ENCODE data around the gene EXD3.

EXD3 gene

GRCh38 chr9:137317021-137317717 lies 105.8 kb downstream of the EXD3 start:
- Histone ChIP-seq H3K9me3 (no peaks in the 10 kb centered on the region), H3K4me1 (peaks cover 3% of the 10 kb centered on the region; the same call in 1 of the 2 replicates), H3K27me3 (no peaks in the 10 kb centered on the region), H3K36me3 (no peaks in the 10 kb centered on the region), H3K4me3 (ENCODE audit: low read depth, low read length) (no peak overlapping the region)
- TF ChIP-seq, protein P1, sequence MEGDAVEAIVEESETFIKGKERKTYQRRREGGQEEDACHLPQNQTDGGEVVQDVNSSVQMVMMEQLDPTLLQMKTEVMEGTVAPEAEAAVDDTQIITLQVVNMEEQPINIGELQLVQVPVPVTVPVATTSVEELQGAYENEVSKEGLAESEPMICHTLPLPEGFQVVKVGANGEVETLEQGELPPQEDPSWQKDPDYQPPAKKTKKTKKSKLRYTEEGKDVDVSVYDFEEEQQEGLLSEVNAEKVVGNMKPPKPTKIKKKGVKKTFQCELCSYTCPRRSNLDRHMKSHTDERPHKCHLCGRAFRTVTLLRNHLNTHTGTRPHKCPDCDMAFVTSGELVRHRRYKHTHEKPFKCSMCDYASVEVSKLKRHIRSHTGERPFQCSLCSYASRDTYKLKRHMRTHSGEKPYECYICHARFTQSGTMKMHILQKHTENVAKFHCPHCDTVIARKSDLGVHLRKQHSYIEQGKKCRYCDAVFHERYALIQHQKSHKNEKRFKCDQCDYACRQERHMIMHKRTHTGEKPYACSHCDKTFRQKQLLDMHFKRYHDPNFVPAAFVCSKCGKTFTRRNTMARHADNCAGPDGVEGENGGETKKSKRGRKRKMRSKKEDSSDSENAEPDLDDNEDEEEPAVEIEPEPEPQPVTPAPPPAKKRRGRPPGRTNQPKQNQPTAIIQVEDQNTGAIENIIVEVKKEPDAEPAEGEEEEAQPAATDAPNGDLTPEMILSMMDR (IDR thresholded peaks at IDR 0.05; ENCODE audit: low read depth, low read length): no peak
- no peak for DNase-seq

DNA sequence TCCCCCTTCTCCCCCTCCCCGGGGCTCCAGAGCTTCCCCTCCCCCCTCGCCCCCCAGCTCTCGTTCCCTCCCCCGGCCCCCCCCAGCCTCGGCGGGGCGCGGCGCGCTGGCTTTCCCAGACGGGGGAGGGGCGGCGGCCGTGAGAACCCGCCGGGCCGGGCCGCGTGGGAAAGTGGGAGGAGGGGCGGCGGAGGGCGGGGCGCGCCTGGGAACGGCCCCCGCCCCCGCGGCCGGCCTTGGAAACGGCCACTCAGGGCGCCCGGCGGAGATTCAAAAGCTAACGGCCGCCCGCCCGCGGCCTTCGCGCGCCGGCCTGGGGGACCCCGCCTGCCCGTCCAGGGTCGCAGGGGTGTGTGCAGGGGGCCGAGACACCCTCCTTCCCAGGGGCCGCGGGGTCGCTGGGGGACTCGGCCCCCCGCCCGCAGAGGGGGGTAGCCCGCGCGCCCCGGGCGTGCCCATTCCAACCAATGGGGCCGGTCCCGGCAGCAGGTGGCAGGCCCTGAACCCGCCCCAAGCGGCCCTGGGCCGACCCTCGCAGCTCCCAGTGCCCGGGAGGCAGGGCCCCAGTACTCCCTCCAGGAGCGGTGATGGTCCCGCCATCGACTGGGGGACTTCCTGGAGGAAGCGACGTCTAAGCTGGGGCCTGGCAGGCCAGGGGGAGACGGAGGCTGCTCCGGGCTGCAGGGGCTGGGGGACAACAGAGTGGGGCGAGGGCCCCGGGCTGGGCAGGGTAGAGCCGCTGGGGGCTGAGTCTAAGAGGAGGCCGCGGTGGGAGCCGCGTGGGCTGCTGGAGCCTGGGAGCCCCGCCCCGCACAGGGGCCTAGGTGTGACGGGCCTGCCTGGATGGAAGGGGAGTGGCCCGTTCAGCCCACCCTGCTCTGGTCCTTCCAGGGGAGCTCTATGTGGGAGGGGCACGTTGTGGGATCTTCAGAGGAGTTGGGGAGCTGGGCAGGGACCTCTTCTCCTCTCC lies 106.7 kb downstream of the EXD3 start:
- Histone ChIP-seq H3K9me3 (no peaks in the 10 kb centered on the region), H3K4me1 (peaks cover 3% of the 10 kb centered on the region; the same call in 1 of the 2 replicates), H3K36me3 (no peaks in the 10 kb centered on the region), H3K27me3 (no peaks in the 10 kb centered on the region), H3K4me3 (ENCODE audit: low read depth, low read length) (no peak overlapping the region)
- TF ChIP-seq, protein P1 (IDR thresholded peaks at IDR 0.05; ENCODE audit: low read depth, low read length): no peak
- peak; percentile 55 for DNase-seq

- peak; percentile 10 for DNase-seq
- H3K27me3 ChIP-seq: no peaks in the 10 kb centered on the region
- TF ChIP-seq, protein P1 (IDR thresholded peaks at IDR 0.05; ENCODE audit: low read depth, low read length): no peak
- H3K36me3 ChIP-seq: no peaks in the 10 kb centered on the region
- H3K4me1 ChIP-seq: 0 out of 2 replicates have a peak, but pooled peaks cover under 1% of the 10 kb centered on the region
- no peaks in the 10 kb centered on the region for H3K9me3 ChIP-seq
- H3K4me3 ChIP-seq (ENCODE audit: low read depth, low read length): no peak overlapping the region
Measured at GRCh38 chr9:137315581-137316011, 107.4 kb downstream of the EXD3 start.

DNA sequence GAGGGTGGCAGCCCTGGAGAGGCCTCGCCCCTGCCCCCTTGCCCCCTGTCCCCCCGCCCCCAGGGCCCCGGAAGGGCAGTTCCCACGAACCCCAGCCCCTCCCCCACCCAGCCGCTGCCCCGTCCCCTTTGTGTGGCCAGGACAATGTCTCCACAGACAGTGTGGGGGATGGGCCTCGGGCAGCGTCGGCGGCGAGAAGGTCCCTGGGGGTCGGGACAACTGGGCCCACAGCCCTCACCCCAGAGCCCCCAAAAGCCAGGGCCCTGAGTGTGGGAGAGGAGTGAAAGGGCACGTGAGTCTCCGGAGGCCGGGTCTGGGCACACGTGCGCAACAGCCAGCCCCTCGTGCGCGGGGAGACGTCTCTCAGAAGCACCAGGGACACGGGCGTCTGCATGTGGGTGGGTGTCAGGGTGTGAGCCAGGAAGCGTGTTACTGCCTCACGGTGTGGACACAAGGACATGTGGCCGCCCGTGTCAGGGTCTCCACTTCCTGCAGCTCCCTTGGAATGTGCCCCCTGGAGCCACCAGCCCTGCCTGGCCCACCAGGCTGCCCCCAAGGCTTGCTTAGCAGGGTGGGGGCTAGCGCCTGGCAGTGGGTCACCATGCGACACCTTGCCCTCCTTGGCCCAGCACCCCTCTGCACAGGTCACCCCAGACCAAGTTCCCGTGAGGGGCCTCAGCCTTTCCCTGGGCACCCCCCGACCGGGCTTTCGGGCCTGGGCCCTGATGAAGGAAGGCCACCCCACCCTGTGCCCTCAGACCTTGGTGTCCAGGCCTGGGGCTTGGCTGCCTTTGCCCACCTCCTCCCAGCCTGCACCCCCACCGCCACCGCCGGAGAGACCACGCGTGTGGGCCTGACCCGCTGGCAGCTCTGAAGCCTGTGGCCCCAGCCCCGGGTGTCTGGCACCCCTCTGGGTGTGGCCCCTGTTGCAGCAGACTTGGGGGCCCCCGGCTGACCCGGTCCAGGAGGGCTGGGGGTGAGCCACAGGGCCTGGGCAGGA lies 108.1 kb downstream of the EXD3 start:
- Histone ChIP-seq H3K4me3 (ENCODE audit: low read depth, low read length) (no peak overlapping the region), H3K9me3 (no peaks in the 10 kb centered on the region), H3K4me1 (no peaks in the 10 kb centered on the region), H3K27me3 (no peaks in the 10 kb centered on the region), H3K36me3 (no peaks in the 10 kb centered on the region)
- TF ChIP-seq, protein P1 (IDR thresholded peaks at IDR 0.05; ENCODE audit: low read depth, low read length): no peak
- peak; percentile 20 for DNase-seq

- Histone ChIP-seq H3K36me3 (no peaks in the 10 kb centered on the region), H3K4me3 (ENCODE audit: low read depth, low read length) (no peak overlapping the region), H3K9me3 (no peaks in the 10 kb centered on the region), H3K4me1 (no peaks in the 10 kb centered on the region), H3K27me3 (no peaks in the 10 kb centered on the region)
- no peak for DNase-seq
- TF ChIP-seq, protein P1 (IDR thresholded peaks at IDR 0.05; ENCODE audit: low read depth, low read length): no peak
Measured at GRCh38 chr9:137313956-137314560, 108.9 kb downstream of the EXD3 start.
